HepG2 (cell line): ENCODE data around the gene TXN2. TPM values are rescaled to one million over a fixed set of nuclear protein-coding genes. Genes with fewer than 3 reads are reported as not detected.
A peak's percentile ranks its signal among the peaks of the same experiment; 100 is the strongest.

Source experiments
- ASH2L ChIP-seq: fragments of 300-600, 200-600 bp; sonication (generic); IDR thresholded peaks from 2 replicates; pipeline ENCODE4 v1.7.0; 2017; ENCODE audit warnings: low read depth, mild to moderate bottlenecking, moderate library complexity, mixed read lengths, low read length; ENCODE audit not compliant: insufficient read length
- FOXJ3 ChIP-seq: sonication (generic); formaldehyde crosslinking; IDR thresholded peaks from 2 replicates; pipeline ENCODE4 v1.4.0; 2020; ENCODE audit warnings: missing genetic modification reagents, mild to moderate bottlenecking, borderline replicate concordance
- GABPB1 ChIP-seq: IDR thresholded peaks from 2 replicates; pipeline ENCODE4 v1.6.1; 2016; ENCODE audit warnings: mild to moderate bottlenecking, missing genetic modification reagents, moderate library complexity, missing compliant biosample characterization
- HINFP ChIP-seq: sonication (generic); formaldehyde crosslinking; IDR thresholded peaks from 2 replicates; pipeline ENCODE4 v1.4.0; 2020; ENCODE audit warnings: low read depth, mild to moderate bottlenecking, missing genetic modification reagents
- NCOR1 ChIP-seq: fragments of 200-600 bp; sonication (generic); IDR thresholded peaks from 2 replicates; pipeline ENCODE4 v1.7.0; 2017; ENCODE audit warnings: antibody characterized with exemption, low read length, borderline replicate concordance
- PHF8 ChIP-seq: sonication (generic); formaldehyde crosslinking; IDR thresholded peaks from 2 replicates; pipeline ENCODE4 v1.5.0; 2020; ENCODE audit warnings: missing genetic modification reagents
- SIX1 ChIP-seq: sonication (generic); formaldehyde crosslinking; IDR thresholded peaks from 2 replicates; pipeline ENCODE4 v1.4.0; 2020; ENCODE audit warnings: missing genetic modification reagents, borderline replicate concordance
- SMYD3 ChIP-seq: sonication (generic); formaldehyde crosslinking; IDR thresholded peaks from 2 replicates; pipeline ENCODE4 v1.8.1; 2023; ENCODE audit warnings: mild to moderate bottlenecking, missing genetic modification reagents
- SP5 ChIP-seq: IDR thresholded peaks from 2 replicates; pipeline ENCODE4 v1.6.1; 2016; ENCODE audit warnings: low read depth, borderline replicate concordance
- SRY ChIP-seq: sonication (generic); formaldehyde crosslinking; IDR thresholded peaks from 2 replicates; pipeline ENCODE4 v1.8.0; 2022; ENCODE audit warnings: mild to moderate bottlenecking, missing genetic modification reagents
- ZFP36 ChIP-seq: fragments of 150-350 bp; IDR thresholded peaks from 2 replicates; pipeline ENCODE4 v1.6.1; 2018; ENCODE audit warnings: borderline replicate concordance, low read length, low read depth; ENCODE audit not compliant: partially characterized antibody
- ZFYVE20 ChIP-seq: sonication (generic); formaldehyde crosslinking; IDR thresholded peaks from 2 replicates; pipeline ENCODE4 v1.8.0; 2023; ENCODE audit warnings: low read depth, mild to moderate bottlenecking, moderate library complexity, missing genetic modification reagents, borderline replicate concordance
- ZNF432 ChIP-seq: sonication (generic); formaldehyde crosslinking; IDR thresholded peaks from 2 replicates; pipeline ENCODE4 v1.5.0; 2020; ENCODE audit warnings: missing genetic modification reagents, mild to moderate bottlenecking, borderline replicate concordance
- polyA plus RNA-seq, 8 experiments: library from polyadenylated mRNA; depleted of rRNA in 3 of 8; stranded (reverse) in 7 of 8; unstranded in 1 of 8; fragments of >200 nt; fragmentation: Illumina TruSeq in 4 of 8; extraction: Trizol in 4 of 8; gene quantifications; 2 replicates each; pipeline versions ENCODE4 v1.2.1 to v1.2.3, GENCODE V29; 2011 to 2016; ENCODE audit warnings: low read depth in 4 of 8, missing spikeins in 1 of 8, mixed read lengths in 1 of 8; ENCODE audit not compliant: insufficient read depth in 1 of 8
- total RNA-seq, 5 experiments: library from RNA; depleted of rRNA; stranded (reverse); fragments of >200 nt; fragmentation: Illumina TruSeq; extraction: Trizol; gene quantifications; 2 replicates each; pipeline ENCODE4 v1.2.3, GENCODE V29; 2016; ENCODE audit warnings: low read depth in 1 of 5
- TF ChIP-seq, protein P1 (sequence below): sonication (generic); formaldehyde crosslinking; IDR thresholded peaks from 2 replicates; pipeline ENCODE4 v1.4.0; 2020; ENCODE audit warnings: missing genetic modification reagents
- TF ChIP-seq, protein P2 (sequence below): sonication (generic); formaldehyde crosslinking; IDR thresholded peaks from 2 replicates; pipeline ENCODE4 v1.4.0; 2020; ENCODE audit warnings: missing genetic modification reagents, borderline replicate concordance

The TXN2 gene
- total and polyA plus RNA-seq, 2 of the 13 experiments (the other 11 are each of a cell fraction or from before 2014, with no cell fraction given) = 41.4 to 109 TPM

- TF ChIP-seq HINFP (CRISPR knock-in tag) = no peak
- TF ChIP-seq, protein P1, sequence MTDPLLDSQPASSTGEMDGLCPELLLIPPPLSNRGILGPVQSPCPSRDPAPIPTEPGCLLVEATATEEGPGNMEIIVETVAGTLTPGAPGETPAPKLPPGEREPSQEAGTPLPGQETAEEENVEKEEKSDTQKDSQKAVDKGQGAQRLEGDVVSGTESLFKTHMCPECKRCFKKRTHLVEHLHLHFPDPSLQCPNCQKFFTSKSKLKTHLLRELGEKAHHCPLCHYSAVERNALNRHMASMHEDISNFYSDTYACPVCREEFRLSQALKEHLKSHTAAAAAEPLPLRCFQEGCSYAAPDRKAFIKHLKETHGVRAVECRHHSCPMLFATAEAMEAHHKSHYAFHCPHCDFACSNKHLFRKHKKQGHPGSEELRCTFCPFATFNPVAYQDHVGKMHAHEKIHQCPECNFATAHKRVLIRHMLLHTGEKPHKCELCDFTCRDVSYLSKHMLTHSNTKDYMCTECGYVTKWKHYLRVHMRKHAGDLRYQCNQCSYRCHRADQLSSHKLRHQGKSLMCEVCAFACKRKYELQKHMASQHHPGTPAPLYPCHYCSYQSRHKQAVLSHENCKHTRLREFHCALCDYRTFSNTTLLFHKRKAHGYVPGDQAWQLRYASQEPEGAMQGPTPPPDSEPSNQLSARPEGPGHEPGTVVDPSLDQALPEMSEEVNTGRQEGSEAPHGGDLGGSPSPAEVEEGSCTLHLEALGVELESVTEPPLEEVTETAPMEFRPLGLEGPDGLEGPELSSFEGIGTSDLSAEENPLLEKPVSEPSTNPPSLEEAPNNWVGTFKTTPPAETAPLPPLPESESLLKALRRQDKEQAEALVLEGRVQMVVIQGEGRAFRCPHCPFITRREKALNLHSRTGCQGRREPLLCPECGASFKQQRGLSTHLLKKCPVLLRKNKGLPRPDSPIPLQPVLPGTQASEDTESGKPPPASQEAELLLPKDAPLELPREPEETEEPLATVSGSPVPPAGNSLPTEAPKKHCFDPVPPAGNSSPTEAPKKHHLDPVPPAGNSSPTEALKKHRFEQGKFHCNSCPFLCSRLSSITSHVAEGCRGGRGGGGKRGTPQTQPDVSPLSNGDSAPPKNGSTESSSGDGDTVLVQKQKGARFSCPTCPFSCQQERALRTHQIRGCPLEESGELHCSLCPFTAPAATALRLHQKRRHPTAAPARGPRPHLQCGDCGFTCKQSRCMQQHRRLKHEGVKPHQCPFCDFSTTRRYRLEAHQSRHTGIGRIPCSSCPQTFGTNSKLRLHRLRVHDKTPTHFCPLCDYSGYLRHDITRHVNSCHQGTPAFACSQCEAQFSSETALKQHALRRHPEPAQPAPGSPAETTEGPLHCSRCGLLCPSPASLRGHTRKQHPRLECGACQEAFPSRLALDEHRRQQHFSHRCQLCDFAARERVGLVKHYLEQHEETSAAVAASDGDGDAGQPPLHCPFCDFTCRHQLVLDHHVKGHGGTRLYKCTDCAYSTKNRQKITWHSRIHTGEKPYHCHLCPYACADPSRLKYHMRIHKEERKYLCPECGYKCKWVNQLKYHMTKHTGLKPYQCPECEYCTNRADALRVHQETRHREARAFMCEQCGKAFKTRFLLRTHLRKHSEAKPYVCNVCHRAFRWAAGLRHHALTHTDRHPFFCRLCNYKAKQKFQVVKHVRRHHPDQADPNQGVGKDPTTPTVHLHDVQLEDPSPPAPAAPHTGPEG (CRISPR knock-in tag) = peak; percentile 81; the same call in 1 of the 2 replicates
- no peak for TF ChIP-seq SRY (CRISPR knock-in tag)
- TF ChIP-seq ZNF432 = no peak
- peak; percentile 97 for TF ChIP-seq GABPB1 (CRISPR knock-in tag)
- no peak for TF ChIP-seq SP5 (CRISPR knock-in tag)
- no peak for TF ChIP-seq SIX1 (CRISPR knock-in tag)
- no peak for TF ChIP-seq FOXJ3 (CRISPR knock-in tag)
- TF ChIP-seq, protein P2, sequence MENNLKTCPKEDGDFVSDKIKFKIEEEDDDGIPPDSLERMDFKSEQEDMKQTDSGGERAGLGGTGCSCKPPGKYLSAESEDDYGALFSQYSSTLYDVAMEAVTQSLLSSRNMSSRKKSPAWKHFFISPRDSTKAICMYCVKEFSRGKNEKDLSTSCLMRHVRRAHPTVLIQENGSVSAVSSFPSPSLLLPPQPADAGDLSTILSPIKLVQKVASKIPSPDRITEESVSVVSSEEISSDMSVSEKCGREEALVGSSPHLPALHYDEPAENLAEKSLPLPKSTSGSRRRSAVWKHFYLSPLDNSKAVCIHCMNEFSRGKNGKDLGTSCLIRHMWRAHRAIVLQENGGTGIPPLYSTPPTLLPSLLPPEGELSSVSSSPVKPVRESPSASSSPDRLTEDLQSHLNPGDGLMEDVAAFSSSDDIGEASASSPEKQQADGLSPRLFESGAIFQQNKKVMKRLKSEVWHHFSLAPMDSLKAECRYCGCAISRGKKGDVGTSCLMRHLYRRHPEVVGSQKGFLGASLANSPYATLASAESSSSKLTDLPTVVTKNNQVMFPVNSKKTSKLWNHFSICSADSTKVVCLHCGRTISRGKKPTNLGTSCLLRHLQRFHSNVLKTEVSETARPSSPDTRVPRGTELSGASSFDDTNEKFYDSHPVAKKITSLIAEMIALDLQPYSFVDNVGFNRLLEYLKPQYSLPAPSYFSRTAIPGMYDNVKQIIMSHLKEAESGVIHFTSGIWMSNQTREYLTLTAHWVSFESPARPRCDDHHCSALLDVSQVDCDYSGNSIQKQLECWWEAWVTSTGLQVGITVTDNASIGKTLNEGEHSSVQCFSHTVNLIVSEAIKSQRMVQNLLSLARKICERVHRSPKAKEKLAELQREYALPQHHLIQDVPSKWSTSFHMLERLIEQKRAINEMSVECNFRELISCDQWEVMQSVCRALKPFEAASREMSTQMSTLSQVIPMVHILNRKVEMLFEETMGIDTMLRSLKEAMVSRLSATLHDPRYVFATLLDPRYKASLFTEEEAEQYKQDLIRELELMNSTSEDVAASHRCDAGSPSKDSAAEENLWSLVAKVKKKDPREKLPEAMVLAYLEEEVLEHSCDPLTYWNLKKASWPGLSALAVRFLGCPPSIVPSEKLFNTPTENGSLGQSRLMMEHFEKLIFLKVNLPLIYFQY = no peak
- no peak for TF ChIP-seq SMYD3 (CRISPR knock-in tag)
- TF ChIP-seq NCOR1 = peak; percentile 49; the same call in 1 of the 2 replicates
- peak; percentile 86 for TF ChIP-seq ASH2L
- no peak for TF ChIP-seq ZFP36
- TF ChIP-seq PHF8 (CRISPR knock-in tag) = peak; percentile 79
- TF ChIP-seq ZFYVE20 (CRISPR knock-in tag) = no peak
Observed at GRCh38 chr22:36481393-36482168, at the start of gene TXN2 (continued).
